GM18909 (cell line): Measurements from ENCODE around the gene NMT1.
A peak's percentile ranks its signal among the peaks of the same experiment; 100 is the strongest.

ENCODE experiments used
- ATAC-seq: cut with Tn5 transposase; IDR thresholded peaks from one replicate; pipeline ENCODE4 v1.9.1; 2021; ENCODE audit warnings: mild to moderate bottlenecking; ENCODE audit not compliant: unreplicated experiment, poor library complexity

NMT1 gene

DNA sequence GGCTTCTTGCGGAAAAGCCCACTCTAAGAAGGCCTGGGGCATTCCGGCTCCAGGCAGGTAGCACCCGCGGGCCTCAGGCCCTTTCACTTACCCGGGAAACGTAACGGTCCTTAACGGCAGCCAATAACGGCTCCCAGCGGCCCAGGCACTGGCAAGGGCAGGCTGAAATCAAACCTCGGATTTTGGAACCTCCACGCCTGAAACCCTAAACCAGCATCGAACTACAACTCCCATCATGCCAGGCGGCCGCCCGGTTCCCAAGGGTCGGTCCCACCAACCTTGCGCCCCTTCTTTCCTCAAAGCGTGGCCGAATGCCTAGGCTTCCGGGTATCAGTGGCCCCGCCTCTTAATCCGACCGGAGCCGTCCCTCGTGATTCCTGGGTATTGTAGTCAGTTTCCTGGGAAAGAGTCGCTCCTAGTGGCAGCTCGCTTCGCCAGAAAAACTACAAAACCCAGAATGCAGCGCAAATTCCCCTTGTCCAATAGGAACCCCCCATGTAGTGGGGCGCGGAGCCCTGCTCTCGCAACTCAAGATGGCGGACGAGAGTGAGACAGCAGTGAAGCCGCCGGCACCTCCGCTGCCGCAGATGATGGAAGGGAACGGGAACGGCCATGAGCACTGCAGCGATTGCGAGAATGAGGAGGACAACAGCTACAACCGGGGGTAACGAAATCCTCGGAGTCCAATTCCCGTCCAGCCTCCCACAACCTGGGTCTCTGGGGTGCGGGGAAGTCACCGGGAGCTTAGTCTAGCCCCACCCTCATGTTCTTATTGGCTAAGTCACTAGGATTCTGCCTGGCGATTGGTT lies at the start of gene NMT1:
Gene NMT1, plus strand, starts transcription at position 521 of the 809 bp plus-strand sequence. Its CDS starts 13 bp downstream, at position 534.
- ATAC-seq, result peak; percentile 90

- no peak for ATAC-seq
These were observed 49.4 kb upstream of the NMT1 start for GRCh38 chr17:45011767-45012166.

DNA sequence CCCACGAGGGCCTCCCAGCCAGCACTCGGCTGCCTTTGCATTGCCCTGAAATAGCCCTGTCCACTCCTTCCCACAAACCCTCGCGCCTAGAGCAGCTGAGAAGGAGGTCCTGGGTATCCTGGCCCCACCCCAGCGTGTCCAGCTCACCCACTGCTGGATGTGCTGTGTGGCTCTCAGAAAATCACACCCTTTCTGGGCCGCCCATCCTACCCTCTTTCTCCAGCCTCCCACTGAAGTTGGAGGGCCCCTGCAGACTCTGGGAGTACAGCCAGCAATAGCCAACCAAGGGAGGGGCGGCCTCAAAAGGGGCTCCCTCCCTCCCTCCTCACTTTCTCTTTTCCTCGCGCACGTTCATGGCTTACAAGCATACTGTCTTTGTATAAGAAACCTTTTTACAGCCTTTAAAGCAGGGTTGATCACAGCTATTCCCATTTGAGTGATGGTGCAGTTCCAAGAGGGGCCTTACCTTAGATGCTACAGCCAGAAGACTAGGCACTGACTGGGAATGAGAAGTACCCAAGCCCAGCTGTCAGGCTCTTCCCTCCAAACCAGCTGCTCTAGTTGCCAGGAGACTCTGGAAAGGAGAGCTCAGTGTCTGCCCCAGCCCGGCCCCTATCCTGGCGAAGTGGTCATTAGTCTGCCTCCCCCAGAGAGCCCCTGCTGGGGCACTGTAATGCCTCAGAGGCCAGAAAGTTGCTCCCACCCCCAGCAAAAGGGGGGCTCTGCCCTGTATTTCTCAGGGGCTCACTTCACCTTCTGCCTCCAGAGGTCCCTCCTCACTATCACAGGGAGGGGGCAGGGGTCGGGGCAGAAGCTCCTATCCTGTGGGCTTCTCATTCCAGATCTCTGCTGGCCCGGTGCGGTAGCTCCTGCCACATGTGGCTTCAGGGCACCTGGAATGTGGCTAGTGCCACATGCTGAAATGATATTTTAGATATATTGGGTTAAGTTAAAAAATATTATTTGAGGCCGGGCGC lies 47.8 kb upstream of the NMT1 start:
- no peak for ATAC-seq

DNA sequence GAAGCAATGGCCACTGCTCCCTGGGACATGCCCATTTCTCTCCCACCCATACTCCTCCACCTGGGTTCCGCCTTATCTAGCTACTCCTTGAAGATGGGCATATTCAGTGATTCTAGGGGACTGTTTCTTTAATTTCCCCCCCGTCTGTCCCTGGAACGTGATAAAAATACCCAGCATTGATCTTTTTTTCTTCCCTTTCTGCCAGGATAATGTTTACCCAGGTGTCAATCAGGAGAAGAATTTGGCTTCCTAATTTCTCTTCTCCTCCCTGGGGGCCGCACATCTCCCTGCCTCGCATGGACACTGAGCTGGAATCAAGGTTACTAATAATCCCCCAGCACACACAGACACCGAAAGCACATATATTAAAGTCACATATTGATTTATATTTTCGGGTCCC lies 44.9 kb upstream of the NMT1 start:
- no peak for ATAC-seq

- ATAC-seq, result no peak
These were observed 44.3 kb upstream of the NMT1 start for GRCh38 chr17:45016823-45017222.

DNA sequence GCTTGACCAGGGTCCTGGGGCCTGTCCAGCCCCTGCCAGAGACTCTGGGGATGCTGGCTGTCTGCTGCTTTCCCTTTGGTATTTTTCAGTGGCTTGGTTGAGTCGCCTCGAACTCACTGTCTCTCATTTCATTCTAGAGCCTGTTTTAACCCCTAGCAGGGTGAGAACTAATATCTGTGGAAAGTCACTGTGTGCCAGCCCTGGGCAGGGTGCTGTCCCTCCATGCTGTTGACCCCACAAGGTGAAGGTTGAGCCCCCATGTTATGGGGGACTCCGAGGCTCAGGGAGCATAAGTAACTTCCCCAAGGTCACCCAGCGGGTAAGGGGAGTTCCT lies 42.6 kb upstream of the NMT1 start:
- ATAC-seq, result no peak

DNA sequence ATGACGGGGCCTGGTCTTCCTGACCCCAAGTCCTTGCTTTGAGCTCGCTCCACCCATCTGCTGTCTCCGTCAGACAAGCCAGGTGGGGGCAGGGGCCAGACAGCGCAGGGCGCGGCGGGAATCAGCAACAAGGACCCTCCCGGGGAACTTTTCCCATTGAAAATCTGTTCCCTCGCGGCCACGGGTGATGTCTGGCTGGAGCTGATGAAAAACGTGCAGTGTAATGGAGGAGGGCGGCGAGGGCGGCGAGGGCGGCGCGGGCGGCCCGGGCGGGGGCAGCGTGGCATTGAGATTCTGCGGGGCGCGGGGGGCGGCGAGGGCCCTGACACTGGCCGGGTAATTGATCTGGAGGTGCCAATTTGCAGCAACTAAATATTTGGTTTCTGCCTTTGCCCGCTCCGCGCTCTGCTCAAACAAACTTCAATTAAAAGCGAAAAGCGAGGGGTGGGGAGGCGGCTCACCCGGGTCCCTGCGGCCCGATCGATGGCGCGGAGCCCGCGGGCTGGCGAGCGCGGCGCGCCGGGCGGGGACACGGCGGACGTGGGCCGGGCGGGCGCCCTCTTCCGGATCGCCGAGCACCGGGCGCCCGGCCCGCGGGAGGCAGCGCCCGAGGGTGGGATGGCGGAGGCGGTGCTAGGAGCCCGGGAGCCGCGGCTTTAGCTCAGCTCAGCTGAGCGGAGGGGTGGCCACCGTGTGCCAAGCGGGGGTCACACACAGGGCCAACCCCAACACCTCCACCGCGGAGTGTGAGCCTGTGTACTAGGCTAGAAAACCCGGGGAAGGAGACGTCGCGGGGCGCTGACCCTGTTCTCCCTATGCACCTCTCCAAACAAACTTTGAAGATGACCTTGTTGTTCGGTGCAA lies 42.0 kb upstream of the NMT1 start:
- ATAC-seq, result peak; percentile 45

DNA sequence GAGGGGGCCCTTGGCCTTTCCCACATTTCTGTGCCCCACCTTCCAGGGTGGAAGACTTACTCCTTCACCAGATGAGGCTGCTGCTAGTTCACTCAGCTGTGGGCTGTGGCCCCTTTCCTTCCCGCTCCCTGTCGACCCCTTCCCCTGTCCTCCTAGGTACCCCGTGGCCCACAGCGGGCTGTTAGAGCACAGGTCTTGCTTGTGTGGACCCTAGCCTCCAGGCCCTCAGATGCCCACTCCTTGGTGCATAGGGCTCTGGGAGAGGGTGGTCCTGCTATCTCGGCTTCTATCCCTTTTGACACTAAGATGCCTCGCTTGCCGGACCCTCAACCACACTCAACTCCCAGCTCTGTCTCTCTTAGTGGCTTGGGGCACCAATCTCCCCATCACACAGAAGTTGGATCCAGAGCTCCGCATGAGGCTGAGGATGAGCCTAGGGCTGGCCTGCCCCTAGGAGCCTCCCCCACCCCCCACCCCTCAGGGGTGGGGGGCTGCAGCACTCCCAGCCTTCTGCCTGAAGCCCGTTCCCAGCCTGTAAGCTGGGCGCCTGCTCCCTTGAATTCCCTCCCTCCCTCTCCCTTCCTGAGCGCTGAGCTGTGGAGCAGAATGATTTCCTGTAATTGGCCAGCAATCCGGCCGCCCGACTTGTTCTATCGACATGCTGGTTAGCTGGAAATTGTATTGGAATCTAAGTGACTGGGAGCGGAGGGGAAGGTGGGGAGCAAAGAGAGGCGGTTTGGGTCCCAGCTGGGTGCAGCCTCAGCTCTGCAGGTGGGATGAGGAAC lies 40.6 kb upstream of the NMT1 start:
- ATAC-seq, result no peak

DNA sequence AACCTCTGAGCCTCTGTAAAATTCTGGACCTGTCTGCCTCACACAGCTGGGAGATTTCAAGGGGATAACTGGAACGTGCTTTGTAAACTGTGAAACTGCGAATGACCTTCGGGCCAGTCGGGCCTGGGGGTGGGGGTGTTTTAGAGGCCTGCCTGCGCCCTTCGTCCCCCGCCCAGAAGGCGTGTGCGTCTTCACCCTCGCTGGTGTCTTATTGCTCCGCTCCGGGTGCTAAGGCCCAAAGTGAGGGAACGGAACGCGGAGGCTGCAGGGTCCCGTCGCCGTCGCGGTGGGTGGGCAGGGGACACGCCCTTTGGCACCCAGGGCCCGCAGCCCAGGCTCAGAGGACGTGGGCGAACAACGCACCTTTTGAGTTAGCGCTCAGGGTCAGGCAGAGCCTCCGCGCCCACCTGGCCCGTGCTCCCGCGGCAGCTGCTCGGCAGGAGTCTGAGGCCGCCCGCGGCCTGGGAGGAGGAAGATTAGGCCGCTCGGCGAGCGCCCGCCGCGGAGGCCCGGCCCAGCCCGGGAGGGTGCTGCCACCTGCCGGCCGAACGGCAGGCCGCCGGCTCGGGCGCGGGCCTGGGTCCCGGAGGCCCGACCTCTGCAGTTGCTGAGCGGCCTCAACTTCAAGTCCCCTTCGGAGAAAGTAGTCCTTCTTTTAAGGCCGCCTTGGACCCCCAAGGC lies 39.4 kb upstream of the NMT1 start:
- peak; percentile 56 for ATAC-seq

- ATAC-seq, result no peak
These were observed 38.8 kb upstream of the NMT1 start for GRCh38 chr17:45022288-45022648.

GRCh38 chr17:45022655-45023339 lies 38.3 kb upstream of the NMT1 start:
- no peak for ATAC-seq

GRCh38 chr17:45029096-45029495 lies 32.0 kb upstream of the NMT1 start:
- no peak for ATAC-seq

GRCh38 chr17:45029758-45030423 lies 31.2 kb upstream of the NMT1 start:
- ATAC-seq, result no peak

DNA sequence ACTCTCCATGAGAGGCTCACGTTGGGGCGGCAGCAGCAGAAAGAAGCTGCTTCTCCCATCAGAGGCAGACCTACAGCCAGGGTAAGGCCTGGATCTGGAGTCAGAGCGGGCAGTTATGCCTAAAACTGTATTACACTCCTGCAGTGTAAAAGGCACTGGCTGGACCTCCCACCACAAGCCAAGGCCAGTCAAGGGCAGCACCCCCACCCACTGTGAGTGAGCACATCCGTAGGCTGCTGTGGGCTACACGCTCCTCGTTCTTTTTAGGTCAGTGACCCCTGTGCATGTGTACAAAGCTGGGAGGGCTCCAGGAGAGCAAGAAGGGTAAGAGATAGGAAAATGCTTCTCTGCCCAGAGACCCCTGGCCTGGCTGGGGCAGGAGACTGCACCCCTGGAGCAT lies 30.4 kb upstream of the NMT1 start:
- no peak for ATAC-seq

- ATAC-seq, result no peak
These were observed 29.6 kb upstream of the NMT1 start for GRCh38 chr17:45031231-45032173.

DNA sequence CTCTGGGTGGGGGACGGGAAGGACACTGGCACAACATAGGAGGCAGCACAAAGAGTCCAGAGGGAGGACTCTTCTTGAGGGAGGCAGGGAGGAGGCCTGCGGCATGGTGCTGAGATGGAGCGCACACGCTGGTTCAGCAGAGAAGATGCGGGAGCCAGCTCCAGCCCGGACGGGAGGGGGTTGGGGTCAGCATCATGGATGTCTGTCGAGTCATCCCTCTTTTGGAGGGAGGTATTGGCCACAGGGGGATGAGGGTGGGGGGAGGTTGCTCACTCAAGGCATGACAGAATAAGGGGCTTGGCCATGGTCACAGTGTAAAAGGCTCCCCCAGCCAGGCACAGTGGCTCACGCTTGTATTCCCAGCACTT lies 29.0 kb upstream of the NMT1 start:
- no peak for ATAC-seq

- ATAC-seq, result no peak
These were observed 26.5 kb upstream of the NMT1 start for GRCh38 chr17:45034599-45034998.
